A549 treated with GW870086 at 1 μM for 4 hours (cell line): Measurements from ENCODE around the gene OR2L2. TPM values are rescaled to one million over a fixed set of nuclear protein-coding genes. Genes with fewer than 3 reads are reported as not detected.

Experiments used
- total RNA-seq: library from RNA; stranded (reverse); fragments of 200-300 nt; extraction: Qiagen RNA extraction; gene quantifications from 5 replicates; pipeline ENCODE4 v1.2.3, GENCODE V29; 2022; ENCODE audit warnings: low read depth

OR2L2 gene, protein sequence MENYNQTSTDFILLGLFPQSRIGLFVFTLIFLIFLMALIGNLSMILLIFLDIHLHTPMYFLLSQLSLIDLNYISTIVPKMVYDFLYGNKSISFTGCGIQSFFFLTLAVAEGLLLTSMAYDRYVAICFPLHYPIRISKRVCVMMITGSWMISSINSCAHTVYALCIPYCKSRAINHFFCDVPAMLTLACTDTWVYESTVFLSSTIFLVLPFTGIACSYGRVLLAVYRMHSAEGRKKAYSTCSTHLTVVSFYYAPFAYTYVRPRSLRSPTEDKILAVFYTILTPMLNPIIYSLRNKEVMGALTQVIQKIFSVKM
- total RNA-seq: not detected in 5 replicates

DNA sequence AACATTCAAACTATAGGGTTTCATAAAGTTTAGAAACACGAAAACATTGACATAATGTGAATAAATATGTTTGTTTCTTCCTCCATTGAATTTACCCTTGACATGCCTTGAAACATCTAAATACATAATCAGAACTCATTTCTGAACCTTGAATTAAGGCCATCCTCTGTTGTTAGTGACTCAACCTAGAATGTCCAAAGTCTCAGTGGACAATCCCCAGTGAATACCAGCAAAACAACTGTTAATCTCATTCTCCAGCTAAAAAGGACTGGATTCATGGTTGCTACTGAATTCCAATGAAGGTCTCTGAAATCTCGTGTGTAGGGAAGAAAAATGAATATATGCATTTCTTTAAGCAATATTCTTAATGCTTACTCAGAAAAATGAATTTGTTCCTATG is at the start of gene OR2L2:
Gene OR2L2, plus strand, starts transcription at position 301 of the 400 bp plus-strand sequence. CDS start 8,198 bp downstream, outside the sequence.

DNA sequence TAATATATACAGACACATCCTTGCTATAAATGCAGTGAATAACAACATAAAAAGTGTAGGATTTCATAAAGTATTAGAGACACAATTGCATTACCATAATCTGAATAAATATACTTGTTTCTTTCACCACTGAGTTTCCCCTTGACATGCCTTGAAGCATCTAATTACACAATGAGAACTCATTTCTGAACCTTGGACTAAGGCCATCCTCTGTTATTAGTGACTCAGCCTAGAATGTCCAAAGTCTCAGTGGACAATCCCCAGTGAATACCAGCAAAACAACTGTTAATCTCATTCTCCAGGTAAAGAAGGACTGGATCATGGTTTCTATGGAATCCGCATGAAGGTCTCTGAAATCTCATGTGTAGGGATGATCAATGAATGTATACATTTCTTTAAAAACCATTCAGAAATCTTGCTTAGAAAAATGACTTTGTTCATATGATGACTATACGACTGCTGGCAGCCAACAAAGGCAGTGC is 16.6 kb upstream of the OR2L2 start, which contains the start of gene OR2L5:
Gene OR2L5, plus strand, starts transcription at position 432 of the 482 bp plus-strand sequence. CDS start 8,288 bp downstream, outside the sequence.

DNA sequence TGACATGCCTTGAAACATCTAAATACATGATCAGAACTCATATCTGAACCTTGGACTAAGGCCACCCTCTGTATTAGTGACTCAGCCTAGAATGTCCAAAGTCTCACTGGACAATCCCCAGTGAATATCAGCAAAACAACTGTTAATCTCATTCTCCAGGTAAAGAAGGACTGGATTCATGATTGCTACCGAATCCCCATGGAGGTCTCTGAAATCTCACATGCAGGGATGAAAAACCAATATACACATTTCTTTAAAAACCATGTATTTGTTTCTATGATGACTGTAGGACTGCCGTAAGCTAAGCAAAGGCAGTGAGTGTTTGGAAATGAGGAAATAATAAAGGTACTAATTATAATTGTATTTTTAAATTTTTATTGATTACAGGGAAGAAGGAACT is 16.7 kb downstream of the OR2L2 start, which contains the start of gene OR2L3:
Gene OR2L3, plus strand, starts transcription at position 301 of the 400 bp plus-strand sequence. CDS start 13,846 bp downstream, outside the sequence.

Other genes starting within 250 kb of the OR2L2 start
- not detected in 5 replicates for gene OR14A16, start 206.0 kb upstream of the OR2L2 start, total RNA-seq
- gene OR11L1, start 188.2 kb upstream of the OR2L2 start, total RNA-seq: not detected in 5 replicates
- not detected in 5 replicates for gene TRIM58, start 172.9 kb upstream of the OR2L2 start, total RNA-seq
- not detected in 5 replicates for gene OR2W3, start 134.5 kb upstream of the OR2L2 start, total RNA-seq
- gene OR2T8, start 109.8 kb upstream of the OR2L2 start, total RNA-seq: not detected in 5 replicates
- gene OR2AJ1, start 105.2 kb upstream of the OR2L2 start, total RNA-seq: not detected in 5 replicates
- not detected in 5 replicates for gene OR2L8, start 81.2 kb upstream of the OR2L2 start, total RNA-seq
- not detected in 5 replicates for gene OR2AK2, start 64.8 kb upstream of the OR2L2 start, total RNA-seq
- gene OR2L5, start 16.4 kb upstream of the OR2L2 start, total RNA-seq: not detected in 5 replicates
- not detected in 5 replicates for gene OR2L3, start 16.8 kb downstream of the OR2L2 start, total RNA-seq
- gene OR2L13, start 65.1 kb downstream of the OR2L2 start, total RNA-seq: not detected in 5 replicates
- gene OR2M5, start 115.1 kb downstream of the OR2L2 start, total RNA-seq: not detected in 5 replicates
- gene OR2M2, start 144.8 kb downstream of the OR2L2 start, total RNA-seq: not detected in 5 replicates
- gene OR2M3, start 167.2 kb downstream of the OR2L2 start, total RNA-seq: not detected in 5 replicates
- not detected in 5 replicates for gene OR2M4, start 201.3 kb downstream of the OR2L2 start, total RNA-seq
- not detected in 5 replicates for gene OR2T33, start 247.9 kb downstream of the OR2L2 start, total RNA-seq